ENCODE data around the gene DAB1. TPM values are rescaled to one million over a fixed set of nuclear protein-coding genes. Genes with fewer than 3 reads are reported as not detected.

Gene DAB1
- total RNA-seq, 1 experiment from 2014 or later = not detected

DNA sequence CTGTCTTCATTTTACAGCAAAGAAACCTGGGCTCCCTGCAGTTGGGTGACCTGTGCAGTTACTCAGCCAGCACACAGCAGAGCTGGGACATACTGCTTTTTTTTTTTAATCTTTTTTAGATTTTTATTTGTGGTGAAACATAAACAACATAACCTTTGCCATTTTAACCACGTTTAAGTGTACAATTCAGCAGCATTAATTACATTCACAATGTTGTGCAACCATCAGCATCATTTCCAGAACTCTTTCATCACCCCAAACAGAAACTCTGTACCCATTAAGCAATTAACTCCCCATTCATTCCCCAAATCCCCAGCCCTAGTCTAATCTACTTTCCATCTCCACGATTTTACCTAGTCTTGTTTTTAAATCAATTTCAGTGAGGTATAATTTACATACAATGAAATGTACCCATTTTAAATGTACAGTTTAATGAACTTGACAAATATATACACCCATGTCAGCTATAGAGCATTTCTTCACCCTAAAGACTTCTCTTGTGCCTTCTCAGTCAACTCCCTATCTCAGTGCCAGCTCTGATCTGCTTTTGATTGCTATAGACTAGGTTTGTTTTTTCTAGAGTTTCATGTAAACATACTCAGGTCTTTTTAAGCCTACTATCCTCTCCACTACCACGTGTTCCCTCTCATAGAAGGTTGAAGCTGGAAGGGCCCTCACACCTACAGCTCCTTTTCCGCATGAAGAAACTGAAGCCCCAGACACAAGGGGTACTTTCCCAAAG lies 420.3 kb downstream of the DAB1 start:
- Histone ChIP-seq H4K20me1 (ENCODE audit: insufficient read depth) (no peaks in the 10 kb centered on the region), H3K9me3 (ENCODE audit: control insufficient read depth in 1 of 2, insufficient read depth in 1 of 2, low read depth in 1 of 2, low read length in 2 of 2) (no peaks in the 10 kb centered on the region), H3K36me3 (ENCODE audit: control insufficient read depth in 1 of 2, insufficient read depth in 2 of 2, low read length in 2 of 2) (no peaks in the 10 kb centered on the region), H3K4me3 (replicated peaks in 1 of 2; ENCODE audit: low read depth in 1 of 2, low read length in 2 of 2) (no peak overlapping the region), H3K9me2 (ENCODE audit: insufficient read depth) (no peaks in the 10 kb centered on the region), H3K4me2 (ENCODE audit: low read length) (no peak overlapping the region), H3K27me3 (ENCODE audit: insufficient read depth, low read length) (no peaks in the 10 kb centered on the region; the same call in 1 of the 2 replicates), H3K9ac (ENCODE audit: low read length) (no peak overlapping the region), H3K4me1 (ENCODE audit: control insufficient read depth in 1 of 2, insufficient read depth in 2 of 2, low read length in 2 of 2) (no peaks in the 10 kb centered on the region), H2AFZ (ENCODE audit: low read depth, low read length, poor library complexity, severe bottlenecking) (no peak overlapping the region), H3K27ac (ENCODE audit: low read depth, low read length) (no peak overlapping the region), H3K79me2 (ENCODE audit: insufficient read depth, low read length) (no peaks in the 10 kb centered on the region)
- DNase-seq (ENCODE audit: low read depth, low spot score) = no peak
- BruUV-seq (replicated peaks) = no TSS peak
- no peak for TF ChIP-seq SIN3A (IDR thresholded peaks at IDR 0.05; ENCODE audit: low read depth)
- no peak for TF ChIP-seq EZH2 (IDR thresholded peaks at IDR 0.05)
- no peak for TF ChIP-seq POLR2AphosphoS5 (IDR thresholded peaks at IDR 0.05; ENCODE audit: low read depth, low read length)
- no peak for TF ChIP-seq ZFX (IDR thresholded peaks at IDR 0.05)
- TF ChIP-seq, protein P1, sequence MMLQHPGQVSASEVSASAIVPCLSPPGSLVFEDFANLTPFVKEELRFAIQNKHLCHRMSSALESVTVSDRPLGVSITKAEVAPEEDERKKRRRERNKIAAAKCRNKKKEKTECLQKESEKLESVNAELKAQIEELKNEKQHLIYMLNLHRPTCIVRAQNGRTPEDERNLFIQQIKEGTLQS (IDR thresholded peaks at IDR 0.05) = no peak
- TF ChIP-seq, protein P2, sequence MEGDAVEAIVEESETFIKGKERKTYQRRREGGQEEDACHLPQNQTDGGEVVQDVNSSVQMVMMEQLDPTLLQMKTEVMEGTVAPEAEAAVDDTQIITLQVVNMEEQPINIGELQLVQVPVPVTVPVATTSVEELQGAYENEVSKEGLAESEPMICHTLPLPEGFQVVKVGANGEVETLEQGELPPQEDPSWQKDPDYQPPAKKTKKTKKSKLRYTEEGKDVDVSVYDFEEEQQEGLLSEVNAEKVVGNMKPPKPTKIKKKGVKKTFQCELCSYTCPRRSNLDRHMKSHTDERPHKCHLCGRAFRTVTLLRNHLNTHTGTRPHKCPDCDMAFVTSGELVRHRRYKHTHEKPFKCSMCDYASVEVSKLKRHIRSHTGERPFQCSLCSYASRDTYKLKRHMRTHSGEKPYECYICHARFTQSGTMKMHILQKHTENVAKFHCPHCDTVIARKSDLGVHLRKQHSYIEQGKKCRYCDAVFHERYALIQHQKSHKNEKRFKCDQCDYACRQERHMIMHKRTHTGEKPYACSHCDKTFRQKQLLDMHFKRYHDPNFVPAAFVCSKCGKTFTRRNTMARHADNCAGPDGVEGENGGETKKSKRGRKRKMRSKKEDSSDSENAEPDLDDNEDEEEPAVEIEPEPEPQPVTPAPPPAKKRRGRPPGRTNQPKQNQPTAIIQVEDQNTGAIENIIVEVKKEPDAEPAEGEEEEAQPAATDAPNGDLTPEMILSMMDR (IDR thresholded peaks at IDR 0.05 in 2 of 3, conservative IDR thresholded peaks at IDR 0.05 in 1 of 3; ENCODE audit: borderline replicate concordance in 1 of 3, insufficient read depth in 1 of 3, low read depth in 2 of 3, low read length in 2 of 3) = no peak
- no peak for TF ChIP-seq FOSL1 (IDR thresholded peaks at IDR 0.05; ENCODE audit: low read depth)
- no peak for TF ChIP-seq ZNF274 (IDR thresholded peaks at IDR 0.05; ENCODE audit: low read depth, low read length)
- TF ChIP-seq, protein P3, sequence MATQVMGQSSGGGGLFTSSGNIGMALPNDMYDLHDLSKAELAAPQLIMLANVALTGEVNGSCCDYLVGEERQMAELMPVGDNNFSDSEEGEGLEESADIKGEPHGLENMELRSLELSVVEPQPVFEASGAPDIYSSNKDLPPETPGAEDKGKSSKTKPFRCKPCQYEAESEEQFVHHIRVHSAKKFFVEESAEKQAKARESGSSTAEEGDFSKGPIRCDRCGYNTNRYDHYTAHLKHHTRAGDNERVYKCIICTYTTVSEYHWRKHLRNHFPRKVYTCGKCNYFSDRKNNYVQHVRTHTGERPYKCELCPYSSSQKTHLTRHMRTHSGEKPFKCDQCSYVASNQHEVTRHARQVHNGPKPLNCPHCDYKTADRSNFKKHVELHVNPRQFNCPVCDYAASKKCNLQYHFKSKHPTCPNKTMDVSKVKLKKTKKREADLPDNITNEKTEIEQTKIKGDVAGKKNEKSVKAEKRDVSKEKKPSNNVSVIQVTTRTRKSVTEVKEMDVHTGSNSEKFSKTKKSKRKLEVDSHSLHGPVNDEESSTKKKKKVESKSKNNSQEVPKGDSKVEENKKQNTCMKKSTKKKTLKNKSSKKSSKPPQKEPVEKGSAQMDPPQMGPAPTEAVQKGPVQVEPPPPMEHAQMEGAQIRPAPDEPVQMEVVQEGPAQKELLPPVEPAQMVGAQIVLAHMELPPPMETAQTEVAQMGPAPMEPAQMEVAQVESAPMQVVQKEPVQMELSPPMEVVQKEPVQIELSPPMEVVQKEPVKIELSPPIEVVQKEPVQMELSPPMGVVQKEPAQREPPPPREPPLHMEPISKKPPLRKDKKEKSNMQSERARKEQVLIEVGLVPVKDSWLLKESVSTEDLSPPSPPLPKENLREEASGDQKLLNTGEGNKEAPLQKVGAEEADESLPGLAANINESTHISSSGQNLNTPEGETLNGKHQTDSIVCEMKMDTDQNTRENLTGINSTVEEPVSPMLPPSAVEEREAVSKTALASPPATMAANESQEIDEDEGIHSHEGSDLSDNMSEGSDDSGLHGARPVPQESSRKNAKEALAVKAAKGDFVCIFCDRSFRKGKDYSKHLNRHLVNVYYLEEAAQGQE (IDR thresholded peaks at IDR 0.05; ENCODE audit: low read depth) = no peak
- no peak for TF ChIP-seq ELF1 (IDR thresholded peaks at IDR 0.05; ENCODE audit: borderline replicate concordance, low read depth)
- TF ChIP-seq CBX3 (IDR thresholded peaks at IDR 0.05; ENCODE audit: low read depth) = no peak
- TF ChIP-seq, protein P4, sequence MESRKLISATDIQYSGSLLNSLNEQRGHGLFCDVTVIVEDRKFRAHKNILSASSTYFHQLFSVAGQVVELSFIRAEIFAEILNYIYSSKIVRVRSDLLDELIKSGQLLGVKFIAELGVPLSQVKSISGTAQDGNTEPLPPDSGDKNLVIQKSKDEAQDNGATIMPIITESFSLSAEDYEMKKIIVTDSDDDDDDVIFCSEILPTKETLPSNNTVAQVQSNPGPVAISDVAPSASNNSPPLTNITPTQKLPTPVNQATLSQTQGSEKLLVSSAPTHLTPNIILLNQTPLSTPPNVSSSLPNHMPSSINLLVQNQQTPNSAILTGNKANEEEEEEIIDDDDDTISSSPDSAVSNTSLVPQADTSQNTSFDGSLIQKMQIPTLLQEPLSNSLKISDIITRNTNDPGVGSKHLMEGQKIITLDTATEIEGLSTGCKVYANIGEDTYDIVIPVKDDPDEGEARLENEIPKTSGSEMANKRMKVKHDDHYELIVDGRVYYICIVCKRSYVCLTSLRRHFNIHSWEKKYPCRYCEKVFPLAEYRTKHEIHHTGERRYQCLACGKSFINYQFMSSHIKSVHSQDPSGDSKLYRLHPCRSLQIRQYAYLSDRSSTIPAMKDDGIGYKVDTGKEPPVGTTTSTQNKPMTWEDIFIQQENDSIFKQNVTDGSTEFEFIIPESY (IDR thresholded peaks at IDR 0.05; ENCODE audit: extremely low read depth, insufficient replicate concordance, low read length) = no peak
- ATAC-seq = no peak
- intact Hi-C loops (cut with micrococcal nuclease) = no loop called here
- CTCF ChIA-PET = no interaction called here
- POLR2A ChIA-PET = no interaction called here
- RAD21 ChIA-PET (ENCODE audit: low non-redundant PET in 1 of 2, low total read pairs in 2 of 2, uncharacterized antibody in 2 of 2, unreplicated experiment in 2 of 2) = no interaction called here

All from HCT116 (cell line).